Smooth muscle cell (in vitro differentiated cells): ENCODE data around the gene SRGAP1. TPM values are rescaled to one million over a fixed set of nuclear protein-coding genes. Genes with fewer than 3 reads are reported as not detected.

Experiments
- DNase-seq: peaks from one replicate; lab custom pipeline; 2025; ENCODE audit not compliant: unreplicated experiment; lab: John Stamatoyannopoulos, UW
- H2AFZ ChIP-seq: fragments of 200-600 bp; sonication (generic); 2 replicates; pipeline ENCODE4 v1.6.0; 2016; ENCODE audit warnings: antibody characterized with exemption, low read depth, mild to moderate bottlenecking
- H3F3A ChIP-seq: fragments of 200-600 bp; sonication (generic); 2 replicates; pipeline ENCODE4 v1.6.0; 2017; ENCODE audit warnings: antibody characterized with exemption, low read depth
- H3K27ac ChIP-seq: fragments of 200-600 bp; sonication (generic); 2 replicates; pipeline ENCODE4 v1.5.1; 2016; ENCODE audit warnings: low read depth, mild to moderate bottlenecking
- H3K27me3 ChIP-seq: fragments of 200-600 bp; sonication (generic); 2 replicates; pipeline ENCODE4 v1.6.1; 2016; ENCODE audit warnings: low read depth, mild to moderate bottlenecking
- H3K36me3 ChIP-seq: fragments of 200-600 bp; sonication (generic); 2 replicates; pipeline ENCODE4 v1.5.1; 2016; ENCODE audit warnings: low read depth
- H3K4me1 ChIP-seq: fragments of 200-600 bp; sonication (generic); 2 replicates; pipeline ENCODE4 v1.5.1; 2016; ENCODE audit warnings: low read depth
- H3K4me2 ChIP-seq: fragments of 200-600 bp; sonication (generic); 2 replicates; pipeline ENCODE4 v1.6.0; 2016; ENCODE audit warnings: mild to moderate bottlenecking
- H3K4me3 ChIP-seq: fragments of 200-600 bp; sonication (generic); 2 replicates; pipeline ENCODE4 v1.5.1; 2016; ENCODE audit warnings: mild to moderate bottlenecking
- H3K79me2 ChIP-seq: fragments of 200-600 bp; sonication (generic); 2 replicates; pipeline ENCODE4 v1.6.0; 2016; ENCODE audit warnings: low read depth, mild to moderate bottlenecking
- H3K9ac ChIP-seq: fragments of 200-600 bp; sonication (generic); 2 replicates; pipeline ENCODE4 v1.6.0; 2016; ENCODE audit warnings: low read depth
- H3K9me3 ChIP-seq: fragments of 200-600 bp; sonication (generic); replicated peaks from 2 replicates; pipeline ENCODE4 v1.5.1; 2016; ENCODE audit warnings: low read depth
- H4K20me1 ChIP-seq: fragments of 200-600 bp; sonication (generic); 2 replicates; pipeline ENCODE4 v1.6.0; 2016; ENCODE audit warnings: low read depth
- WGBS: methylation state at CpG from one replicate; pipeline ENCODE4 v1.1.7; 2016; ENCODE audit warnings: low lambda C conversion rate; 5-methylcytosine and 5-hydroxymethylcytosine counted together
- polyA plus RNA-seq: library from polyadenylated mRNA; unstranded; fragments of >200 nt; fragmentation: Nextera tagmentation; extraction: Ambion mirVana; gene quantifications from 2 replicates; pipeline ENCODE4 v1.2.1, GENCODE V29; 2016
- total RNA-seq: library from RNA; depleted of rRNA; stranded (reverse); fragments of >200 nt; gene quantifications from 2 replicates; pipeline ENCODE4 v1.2.3, GENCODE V29; 2014
- TF ChIP-seq, protein P1 (sequence below): fragments of 200-600 bp; sonication (generic); IDR thresholded peaks from 2 replicates; pipeline ENCODE4 v1.5.1; 2017; ENCODE audit warnings: borderline replicate concordance, mild to moderate bottlenecking, antibody characterized with exemption; ENCODE audit not compliant: insufficient read depth, poor library complexity, severe bottlenecking

SRGAP1 gene
- total and polyA plus RNA-seq, 2 experiments from 2014 or later, result 4.0 to 5.9 TPM

GRCh38 chr12:63843721-63844390, 644 bp upstream of the SRGAP1 start:
- H3K9me3 ChIP-seq, result no peaks in the 10 kb centered on the region
- H3K36me3 ChIP-seq, result no peaks in the 10 kb centered on the region
- peak; percentile 74 for DNase-seq
- H3K79me2 ChIP-seq, result peaks cover 39% of the 10 kb centered on the region
- WGBS, result under 1% methylated on average over 69 of the region's 80 CpGs
- H3K27ac ChIP-seq, result peak overlapping the region; percentile 48
- H2AFZ ChIP-seq, result peak overlapping the region; percentile 96
- peaks cover 11% of the 10 kb centered on the region for H3K4me1 ChIP-seq
- TF ChIP-seq, protein P1, sequence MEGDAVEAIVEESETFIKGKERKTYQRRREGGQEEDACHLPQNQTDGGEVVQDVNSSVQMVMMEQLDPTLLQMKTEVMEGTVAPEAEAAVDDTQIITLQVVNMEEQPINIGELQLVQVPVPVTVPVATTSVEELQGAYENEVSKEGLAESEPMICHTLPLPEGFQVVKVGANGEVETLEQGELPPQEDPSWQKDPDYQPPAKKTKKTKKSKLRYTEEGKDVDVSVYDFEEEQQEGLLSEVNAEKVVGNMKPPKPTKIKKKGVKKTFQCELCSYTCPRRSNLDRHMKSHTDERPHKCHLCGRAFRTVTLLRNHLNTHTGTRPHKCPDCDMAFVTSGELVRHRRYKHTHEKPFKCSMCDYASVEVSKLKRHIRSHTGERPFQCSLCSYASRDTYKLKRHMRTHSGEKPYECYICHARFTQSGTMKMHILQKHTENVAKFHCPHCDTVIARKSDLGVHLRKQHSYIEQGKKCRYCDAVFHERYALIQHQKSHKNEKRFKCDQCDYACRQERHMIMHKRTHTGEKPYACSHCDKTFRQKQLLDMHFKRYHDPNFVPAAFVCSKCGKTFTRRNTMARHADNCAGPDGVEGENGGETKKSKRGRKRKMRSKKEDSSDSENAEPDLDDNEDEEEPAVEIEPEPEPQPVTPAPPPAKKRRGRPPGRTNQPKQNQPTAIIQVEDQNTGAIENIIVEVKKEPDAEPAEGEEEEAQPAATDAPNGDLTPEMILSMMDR, result peak; percentile 83
- H3K27me3 ChIP-seq, result no peaks in the 10 kb centered on the region
- peak overlapping the region; percentile 90 for H3K4me3 ChIP-seq
- H3F3A ChIP-seq, result peaks cover 11% of the 10 kb centered on the region
- peaks cover 19% of the 10 kb centered on the region for H4K20me1 ChIP-seq
- H3K9ac ChIP-seq, result peak overlapping the region; percentile 75
- peak overlapping the region; percentile 93 for H3K4me2 ChIP-seq

GRCh38 chr12:63845726-63846125, 1.2 kb downstream of the SRGAP1 start:
- Histone ChIP-seq H3K4me2 (peak overlapping the region; percentile 93), H4K20me1 (peaks cover 38% of the 10 kb centered on the region), H2AFZ (no peak overlapping the region), H3K9me3 (no peaks in the 10 kb centered on the region), H3K27me3 (no peaks in the 10 kb centered on the region), H3K9ac (no peak overlapping the region), H3K4me1 (peaks cover 11% of the 10 kb centered on the region), H3F3A (peaks cover 11% of the 10 kb centered on the region), H3K27ac (no peak overlapping the region), H3K36me3 (no peaks in the 10 kb centered on the region), H3K79me2 (peaks cover 55% of the 10 kb centered on the region), H3K4me3 (peak overlapping the region; percentile 90)
- TF ChIP-seq, protein P1, result no peak
- DNase-seq, result no peak
- 33% methylated on average over 2 of the region's 2 CpGs for WGBS

DNA sequence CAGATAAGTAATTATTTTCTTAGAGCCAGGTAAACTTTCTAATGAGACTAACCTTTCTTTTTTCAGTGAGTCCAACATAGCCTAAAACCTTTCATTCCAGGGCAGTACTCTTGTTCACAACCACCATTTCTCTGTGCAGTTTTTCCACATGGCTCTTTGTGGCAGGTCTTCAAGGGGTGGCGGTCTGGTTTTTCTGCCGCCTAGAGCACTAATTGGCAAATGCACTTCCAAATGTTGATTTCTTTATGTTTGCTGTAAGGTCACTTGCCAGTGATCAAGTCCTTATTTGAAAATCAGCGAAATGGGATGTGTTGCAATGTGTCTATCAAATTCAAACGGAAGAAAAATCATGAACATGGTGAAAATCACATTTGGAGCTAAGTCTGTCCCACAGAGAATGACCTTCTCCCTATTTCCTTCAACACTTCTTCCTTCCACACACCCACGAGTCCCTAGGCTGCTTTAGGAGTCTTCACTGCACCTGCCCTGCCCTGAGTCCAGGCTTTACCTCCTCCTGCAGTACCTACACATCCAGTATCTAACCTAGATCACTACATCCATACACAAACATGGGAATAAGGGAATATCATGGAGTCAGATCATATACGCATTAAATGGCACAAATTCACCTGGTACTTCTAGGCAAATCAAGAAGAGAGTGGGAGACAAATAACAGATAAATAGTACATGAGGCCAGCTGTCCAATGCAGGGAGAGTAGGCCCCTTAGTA, 1.9 kb downstream of the SRGAP1 start:
- H3K9ac ChIP-seq, result no peak overlapping the region
- H4K20me1 ChIP-seq, result peaks cover 43% of the 10 kb centered on the region
- H3K27me3 ChIP-seq, result no peaks in the 10 kb centered on the region
- DNase-seq, result no peak
- H3K36me3 ChIP-seq, result no peaks in the 10 kb centered on the region
- H3K79me2 ChIP-seq, result peaks cover 61% of the 10 kb centered on the region
- peak overlapping the region; percentile 90 for H3K4me3 ChIP-seq
- H3F3A ChIP-seq, result peaks cover 11% of the 10 kb centered on the region
- H3K9me3 ChIP-seq, result no peaks in the 10 kb centered on the region
- H3K4me1 ChIP-seq, result peaks cover 11% of the 10 kb centered on the region
- TF ChIP-seq, protein P1, result no peak
- no peak overlapping the region for H2AFZ ChIP-seq
- WGBS, result 90% methylated on average over 6 of the region's 6 CpGs
- H3K27ac ChIP-seq, result no peak overlapping the region
- H3K4me2 ChIP-seq, result peak overlapping the region; percentile 93
